Measurements from ENCODE around the gene NBAS.
"Not testable (repeated sequence)": the region's sequence is repeated elsewhere in the genome, so short reads cannot be mapped to it uniquely, and the experiment has no call there.

NBAS gene

DNA sequence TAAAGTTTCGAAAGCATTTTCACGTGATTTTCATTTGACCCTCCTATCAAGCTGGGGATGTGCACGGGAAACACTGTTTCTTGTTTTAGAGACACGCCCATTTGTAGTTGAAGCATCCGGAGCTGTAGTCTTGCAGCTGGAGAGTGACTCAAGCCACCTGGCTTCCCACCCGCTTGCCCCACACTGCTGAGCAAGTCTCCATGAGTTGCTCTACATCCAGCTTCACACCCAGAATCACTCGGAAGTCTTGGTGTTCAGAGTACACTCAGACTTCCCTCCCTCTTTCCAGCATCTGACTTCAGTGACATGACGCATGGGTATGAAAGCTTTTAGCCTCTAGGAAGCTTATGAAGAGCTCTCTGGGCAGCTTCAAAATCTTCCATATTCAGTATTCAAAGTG is 262.4 kb downstream of the NBAS start:
- DNase-seq, result peak; percentile 95

DNA sequence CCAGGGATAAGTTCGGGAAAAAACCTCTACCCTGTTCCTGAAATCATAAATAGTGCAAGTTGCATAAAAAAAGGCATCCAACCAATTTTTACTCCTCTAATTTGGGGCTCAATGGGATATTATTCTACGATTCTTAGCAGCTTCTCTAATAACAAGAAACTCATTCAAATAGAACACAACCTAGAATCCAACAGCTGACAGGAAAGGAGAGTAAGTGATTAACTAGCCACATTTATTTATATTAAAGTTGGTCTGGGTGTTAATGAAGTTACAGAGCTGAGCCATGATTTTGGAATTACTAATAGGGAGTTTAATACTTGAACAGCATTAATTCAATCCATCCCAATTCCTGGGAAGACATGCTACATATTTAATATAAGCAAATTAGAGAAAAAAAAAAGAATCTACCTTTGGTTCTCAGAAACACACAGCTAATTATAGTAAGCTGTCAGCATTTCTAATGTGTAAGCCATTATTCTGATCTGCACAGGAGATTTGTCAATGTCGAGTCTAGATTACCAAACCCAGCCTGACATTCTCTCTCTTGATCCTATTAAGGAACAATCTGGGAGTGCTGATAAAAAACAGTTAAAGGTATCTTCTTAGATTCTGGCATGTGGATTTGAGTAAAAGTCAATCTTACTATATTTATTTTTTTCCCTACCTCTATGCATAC is 267.7 kb downstream of the NBAS start:
- DNase-seq, result no peak

DNA sequence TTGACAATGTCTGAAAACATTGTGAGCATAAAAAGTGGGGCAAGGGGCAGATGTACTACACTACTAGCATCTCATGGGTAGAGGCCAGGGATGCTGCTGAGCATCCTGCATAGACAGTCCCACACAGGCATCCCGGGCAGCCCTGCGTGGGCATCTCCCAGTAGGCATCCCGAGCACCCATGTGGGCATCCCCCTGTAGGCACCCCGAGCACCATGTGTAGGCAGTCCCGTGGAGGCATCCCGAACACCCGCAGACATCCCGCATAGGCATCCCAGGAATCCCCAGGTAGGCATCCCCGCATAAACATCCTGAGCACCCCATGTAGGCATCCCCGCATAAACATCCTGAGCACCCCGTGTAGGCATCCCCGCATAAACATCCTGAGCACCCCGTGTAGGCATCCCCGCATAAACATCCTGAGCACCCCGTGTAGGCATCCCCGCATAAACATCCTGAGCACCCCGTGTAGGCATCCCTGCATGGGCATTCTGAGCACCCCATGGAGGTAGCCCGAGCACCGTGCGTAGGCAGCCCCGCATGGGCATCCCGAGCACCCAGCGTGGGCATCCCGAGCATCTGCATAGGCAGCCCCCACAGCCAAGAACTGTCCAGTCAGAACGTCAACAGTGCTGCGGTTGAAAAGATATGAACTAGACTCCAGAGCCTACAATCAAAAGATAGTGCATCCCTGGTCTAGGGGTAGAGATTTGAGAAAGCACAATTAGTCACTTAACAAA is 273.5 kb downstream of the NBAS start:
- DNase-seq, result no peak

DNA sequence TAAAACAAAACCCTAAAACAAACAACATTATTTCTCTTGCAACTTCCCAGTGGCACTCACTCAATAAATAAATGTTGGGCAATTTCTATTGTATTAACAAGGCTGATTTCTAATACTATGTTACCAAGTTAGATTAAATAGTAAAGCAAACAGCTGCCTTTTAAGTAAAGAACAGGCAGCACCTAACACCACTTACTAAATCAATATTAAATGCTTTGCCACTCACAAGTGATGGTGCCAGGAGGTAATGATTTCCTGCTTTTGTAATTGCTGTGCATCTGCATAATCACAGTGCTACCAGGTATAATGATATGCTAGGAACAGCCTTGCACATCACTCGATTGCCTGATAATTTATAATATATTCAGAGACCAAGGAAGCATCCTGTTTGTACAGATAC is 276.5 kb downstream of the NBAS start:
- DNase-seq, result no peak

DNA sequence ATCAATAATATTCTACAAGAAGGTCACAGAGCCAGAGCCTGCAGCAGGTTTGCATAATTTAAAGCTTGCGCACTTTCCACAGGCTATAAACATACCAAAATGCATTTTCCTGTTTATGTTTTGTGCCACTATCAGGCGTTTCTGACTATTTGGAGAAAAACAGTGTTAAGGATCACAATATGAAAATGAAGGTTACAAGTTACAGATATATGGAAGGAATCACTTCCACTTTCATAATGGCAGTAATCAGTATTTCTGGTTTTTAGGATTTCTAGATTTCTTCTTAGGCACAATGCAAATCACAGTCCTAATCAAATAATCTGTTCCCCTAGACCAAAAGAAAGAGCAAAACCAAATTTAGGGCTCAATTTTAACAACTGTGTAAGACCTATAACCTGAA is 279.5 kb downstream of the NBAS start:
- DNase-seq, result no peak

DNA sequence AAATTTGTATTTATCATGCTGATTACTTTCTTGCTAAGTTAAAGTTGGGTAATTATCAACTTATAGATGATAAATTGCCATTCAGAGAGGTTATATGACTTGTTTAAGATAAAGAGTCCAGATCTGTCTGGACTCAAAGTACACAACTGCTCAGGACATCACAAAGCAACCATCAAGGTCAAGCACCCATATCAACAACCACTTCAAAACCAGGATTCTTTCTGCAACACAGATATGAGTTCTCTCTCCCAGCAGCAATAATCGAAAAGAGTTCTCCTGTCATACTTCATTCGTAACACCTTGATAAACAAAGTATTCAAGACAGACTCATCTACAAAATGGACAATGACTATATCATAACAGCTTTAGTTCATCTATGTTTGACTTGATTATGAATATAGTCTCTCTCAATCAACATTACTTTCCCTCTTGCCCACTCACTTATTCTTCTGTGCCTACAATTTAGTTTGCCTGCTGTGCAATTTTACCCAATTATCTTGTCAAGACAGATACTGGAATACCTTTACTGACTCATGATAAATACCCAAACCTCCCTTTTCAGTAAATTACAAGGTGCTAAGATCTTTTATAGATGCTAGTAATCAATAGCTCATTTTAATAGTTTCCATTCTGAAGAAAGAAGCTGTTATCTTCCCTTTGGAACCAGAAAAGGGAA is 281.8 kb downstream of the NBAS start:
- DNase-seq, result no peak

DNA sequence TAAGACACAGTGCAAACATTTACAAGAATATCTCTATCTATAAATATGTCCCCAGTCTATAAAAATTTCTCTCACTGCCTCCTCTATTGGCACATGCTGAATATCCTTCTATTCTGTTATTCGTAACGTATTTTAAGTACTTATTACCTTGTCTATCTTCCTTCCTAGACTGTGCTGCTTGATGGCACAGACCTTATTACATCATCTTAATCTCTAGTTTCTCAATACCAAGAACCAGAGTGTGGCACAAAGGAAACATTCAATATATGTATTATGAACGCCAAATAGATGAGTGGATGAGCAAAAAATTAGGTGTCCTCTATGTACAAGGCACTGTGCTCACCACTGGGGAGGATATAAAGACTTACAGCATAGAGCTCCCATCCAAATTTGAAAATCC is 282.8 kb downstream of the NBAS start:
- DNase-seq, result no peak

DNA sequence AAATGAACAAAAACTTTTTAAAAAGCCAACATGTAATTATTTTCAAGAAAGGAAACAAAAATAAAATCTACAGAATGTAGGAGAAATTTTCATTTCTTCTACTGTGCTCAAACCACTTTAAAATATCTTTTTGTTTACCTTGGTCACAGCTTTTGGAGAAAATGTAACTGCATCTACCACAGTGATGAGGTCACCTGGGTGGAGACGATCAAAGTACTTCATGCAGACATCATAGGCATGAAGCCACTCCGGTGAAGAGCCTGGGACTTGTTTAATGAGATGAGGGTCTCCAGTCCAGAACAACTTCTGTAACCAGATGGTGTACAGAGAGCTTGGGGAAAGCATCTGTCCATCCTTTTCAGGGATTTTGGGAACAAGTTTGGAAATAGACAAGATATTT is 285.8 kb downstream of the NBAS start:
- DNase-seq, result no peak

DNA sequence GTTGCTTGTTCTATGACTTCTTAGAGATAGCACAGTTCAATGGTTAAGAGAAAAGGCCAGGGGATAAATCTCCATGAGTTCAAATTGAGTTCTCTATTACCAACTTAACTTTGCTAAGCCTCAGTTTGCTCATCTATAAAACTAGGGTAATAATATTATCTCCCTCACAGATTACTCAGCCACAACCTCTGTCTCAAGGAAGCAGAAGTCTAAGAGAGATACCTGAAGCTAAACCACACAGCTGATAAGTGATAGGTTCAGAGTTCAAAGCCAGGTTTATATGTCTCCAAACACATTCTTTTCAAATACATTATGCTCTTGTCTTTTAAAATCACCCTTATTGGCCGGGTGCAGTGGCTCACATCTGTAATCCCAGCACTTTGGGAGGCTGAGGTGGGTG is 287.7 kb downstream of the NBAS start:
- no peak for DNase-seq

DNA sequence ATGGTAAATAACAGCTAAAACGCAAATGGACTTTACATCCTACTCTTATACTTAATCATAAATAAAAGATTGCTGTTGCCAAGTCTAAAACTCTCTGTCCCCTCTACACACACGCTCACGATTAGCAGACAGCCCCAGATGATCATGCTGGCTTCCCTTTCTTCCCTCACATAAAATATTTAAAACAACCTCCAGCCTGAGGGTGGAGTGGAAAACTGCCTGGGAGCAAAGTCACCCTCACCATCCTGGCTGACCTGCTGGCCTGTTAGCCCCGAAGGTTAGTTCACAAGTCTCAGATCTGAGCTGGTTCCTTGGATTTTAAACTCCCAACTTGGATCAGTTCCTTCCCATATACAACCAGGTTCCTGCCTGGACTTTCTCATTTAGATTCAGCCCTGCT is 288.2 kb downstream of the NBAS start:
- DNase-seq, result no peak

DNA sequence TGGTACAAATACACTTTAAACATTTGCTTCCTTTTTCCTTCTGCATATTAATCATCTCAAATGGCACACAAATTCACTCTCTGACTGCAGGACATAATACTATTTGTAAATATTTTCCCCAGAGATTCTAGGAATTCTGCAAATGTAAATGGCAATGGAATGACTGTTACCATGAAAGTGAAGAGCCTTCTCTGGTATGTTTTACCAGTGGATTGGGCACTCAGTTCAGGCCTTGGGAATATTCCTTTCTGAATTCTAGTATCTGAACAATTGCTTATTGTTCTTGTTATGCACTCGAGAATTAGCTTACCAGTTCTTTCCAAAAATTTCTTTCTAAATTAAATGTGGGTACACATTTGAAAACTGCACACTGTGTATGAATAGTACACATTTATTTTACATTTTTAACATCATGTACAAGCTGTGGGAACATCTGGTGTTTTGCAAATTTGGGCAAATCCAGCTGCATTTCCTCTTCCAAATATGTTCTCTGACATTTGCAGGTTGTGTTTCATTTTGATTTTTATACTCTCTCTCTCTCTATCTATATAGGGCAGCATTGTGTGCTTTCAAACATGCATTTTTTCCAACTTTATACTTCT is 289.1 kb downstream of the NBAS start:
- DNase-seq, result peak; percentile 4

DNA sequence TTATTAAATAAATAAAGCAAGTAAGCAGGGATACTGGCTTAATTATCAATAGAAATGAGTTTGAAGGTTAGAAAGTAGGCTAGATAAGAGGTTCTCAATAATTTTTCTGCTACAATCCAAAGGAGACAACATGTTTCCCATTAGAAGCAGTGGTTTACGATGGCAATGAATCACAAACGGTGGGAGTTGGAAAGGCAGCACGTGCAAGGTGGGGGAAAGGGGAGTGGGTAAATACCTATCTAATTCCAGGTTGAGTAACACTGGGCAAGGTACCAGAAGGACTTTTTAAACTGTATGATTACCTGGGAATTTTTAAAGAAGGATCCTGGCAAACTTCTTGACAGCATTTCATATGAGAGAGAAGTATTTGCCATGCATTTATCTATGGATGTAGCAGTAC is 289.9 kb downstream of the NBAS start:
- DNase-seq, result no peak

DNA sequence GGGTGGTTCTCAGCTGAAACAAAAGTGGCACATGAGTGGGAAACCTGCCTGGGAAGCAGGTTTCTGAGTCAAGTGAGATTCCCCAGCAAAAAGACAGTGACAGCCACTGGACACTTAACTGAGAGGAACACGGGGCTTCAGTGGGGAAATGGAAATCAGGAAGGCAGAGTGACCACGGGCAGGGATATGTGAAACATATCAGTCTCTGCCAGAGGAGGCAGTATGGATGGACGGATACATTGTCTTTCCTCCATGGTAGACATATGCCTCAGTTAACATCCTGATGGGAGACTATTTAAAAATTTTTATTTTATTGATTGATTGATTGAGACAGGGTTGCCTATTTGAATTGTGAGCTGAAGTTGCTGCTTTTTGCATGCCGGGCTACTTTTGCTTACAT is 292.1 kb downstream of the NBAS start:
- DNase-seq, result no peak

DNA sequence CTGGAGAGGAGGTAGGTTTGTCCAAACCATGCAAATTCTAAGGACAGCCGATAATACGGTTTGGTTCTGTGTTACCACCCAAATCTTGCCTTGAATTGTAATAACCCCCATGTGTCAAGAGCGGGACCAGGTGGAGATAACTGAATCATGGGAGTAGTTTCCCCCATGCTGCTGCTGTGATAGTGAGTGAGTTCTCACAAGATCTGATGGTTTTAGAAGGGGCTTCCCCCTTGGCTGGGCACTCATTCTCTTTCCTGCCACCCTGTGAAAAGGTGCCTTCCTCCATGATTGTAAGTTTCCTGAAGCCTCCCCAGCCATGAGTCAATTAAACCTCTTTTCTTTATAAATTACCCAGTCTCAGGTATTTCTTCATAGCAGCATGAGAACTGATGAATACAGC is 295.2 kb downstream of the NBAS start:
- no peak for DNase-seq

DNA sequence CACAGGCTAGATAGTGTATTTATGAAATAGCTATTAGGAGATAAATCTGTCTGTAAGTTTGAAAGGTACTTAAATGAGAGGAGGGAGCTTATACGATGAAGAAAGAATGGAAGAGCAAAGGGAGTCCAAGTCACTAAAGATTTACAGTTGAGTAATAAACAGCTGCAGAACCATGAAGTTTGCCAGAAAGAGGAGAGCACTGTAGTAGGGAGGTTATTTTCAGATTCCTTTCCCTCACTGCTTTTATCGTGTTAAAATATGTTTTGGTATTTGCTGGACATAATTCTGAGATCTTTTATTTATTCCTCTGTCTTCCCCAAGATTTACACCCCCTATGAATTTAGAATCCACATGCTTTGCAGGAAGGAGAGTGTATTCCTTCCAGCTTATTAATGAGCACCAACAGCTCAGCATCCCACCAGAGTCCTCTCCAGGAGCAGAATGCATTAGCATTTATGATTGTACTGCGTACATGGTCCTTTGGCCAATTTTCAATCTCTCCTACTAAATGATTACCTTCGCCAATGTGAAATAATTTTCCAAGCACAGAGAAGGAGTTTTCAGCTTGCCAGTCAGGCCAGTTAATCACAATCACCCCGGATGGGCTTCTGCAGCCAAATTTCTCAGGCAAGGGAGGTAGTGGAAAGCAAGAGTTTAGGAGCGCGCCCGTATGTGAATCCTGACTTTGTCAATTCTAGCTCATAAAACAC is 297.0 kb downstream of the NBAS start:
- DNase-seq, result no peak

DNA sequence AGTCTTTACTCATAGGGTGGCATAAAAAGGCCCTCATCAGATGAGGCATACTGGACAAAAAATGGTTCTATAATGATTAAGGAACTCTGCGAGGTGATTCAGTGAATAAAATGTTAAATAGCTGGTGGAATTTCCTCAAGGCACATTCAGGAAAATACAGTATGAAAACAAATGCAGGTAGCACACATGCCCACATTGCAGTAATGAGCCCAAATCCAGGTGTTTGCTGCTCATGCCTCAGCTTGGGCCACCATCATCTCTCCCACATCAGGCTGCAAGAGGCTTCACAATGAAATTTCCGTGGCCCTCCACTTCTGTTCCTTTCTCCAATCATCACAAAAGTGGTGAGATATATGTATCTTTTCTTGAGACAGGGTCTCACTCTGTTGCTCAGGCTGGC is 298.3 kb downstream of the NBAS start:
- DNase-seq, result no peak

DNA sequence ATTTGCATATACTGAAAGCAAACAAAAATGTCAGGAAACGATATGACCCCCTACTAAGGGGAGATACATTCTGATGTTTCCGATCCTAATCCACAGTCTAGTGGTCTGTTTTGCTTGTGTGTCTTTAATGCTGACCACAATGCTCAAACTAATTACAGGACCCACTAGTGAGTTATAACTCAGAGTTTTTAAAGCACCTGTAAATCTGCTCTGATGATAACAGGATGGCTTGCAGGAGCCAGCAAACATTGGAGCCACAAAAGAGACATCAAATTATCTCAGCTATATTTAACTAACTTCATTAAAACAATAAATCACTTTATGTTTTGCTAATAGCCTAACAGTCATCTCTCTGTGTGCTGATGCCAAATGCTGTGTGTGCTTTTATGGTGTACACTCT is 300.3 kb downstream of the NBAS start:
- no peak for DNase-seq

DNA sequence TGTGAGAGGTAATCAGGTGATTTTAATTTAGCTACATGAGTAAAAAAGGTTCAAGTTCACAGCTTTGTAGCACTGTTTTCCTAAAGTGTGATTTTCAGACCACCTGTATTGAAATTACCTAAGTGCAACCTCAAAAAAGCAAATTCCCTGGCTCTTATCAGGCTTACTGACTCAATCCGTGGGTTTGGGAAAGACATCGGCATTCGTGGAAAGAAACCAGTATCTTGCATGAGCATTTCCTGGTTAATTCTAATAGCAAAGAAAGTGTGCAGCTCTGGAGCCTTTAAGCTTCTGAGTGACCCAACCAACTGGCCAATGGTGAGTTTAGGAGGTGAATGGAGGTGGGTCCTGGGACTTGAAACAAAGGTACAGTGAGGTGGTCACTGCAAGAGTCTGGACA is 300.9 kb downstream of the NBAS start:
- no peak for DNase-seq

DNA sequence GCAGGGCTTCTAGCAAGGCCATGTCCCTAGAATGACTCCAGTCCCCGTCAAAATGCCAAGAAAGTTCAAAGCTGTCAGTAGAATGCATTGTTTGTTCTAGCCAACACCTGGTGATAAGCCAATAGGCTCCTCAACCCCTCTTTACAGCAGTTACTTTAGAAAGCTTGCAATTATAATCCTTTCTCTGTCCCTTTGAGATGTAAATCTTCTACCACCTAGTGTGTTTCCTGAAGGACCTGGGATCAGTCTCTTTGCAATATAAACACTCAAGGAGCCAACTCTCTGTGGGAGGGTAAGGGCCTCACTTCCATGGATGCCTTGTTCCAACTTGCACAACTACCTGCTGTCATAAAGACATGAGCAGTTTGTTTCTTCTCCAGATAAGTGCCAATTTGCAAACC is 301.8 kb downstream of the NBAS start:
- DNase-seq, result no peak

DNA sequence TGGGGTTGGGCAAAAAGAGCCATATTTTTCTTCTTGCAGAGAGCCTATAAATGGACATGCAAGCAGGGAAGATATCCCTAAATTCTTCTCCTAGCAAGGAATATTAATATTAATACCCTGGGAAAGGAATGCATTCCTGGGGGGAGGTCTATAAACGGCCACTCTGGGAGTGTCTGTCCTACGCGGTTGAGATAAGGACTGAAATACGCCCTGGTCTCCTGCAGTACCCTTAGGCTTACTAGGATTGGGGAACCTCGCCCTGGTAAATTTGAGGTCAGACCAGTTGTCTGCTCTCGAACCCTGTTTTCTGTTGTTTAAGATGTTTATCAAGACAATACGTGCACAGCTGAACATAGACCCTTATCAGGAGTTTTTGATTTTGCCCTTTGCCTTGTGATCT is 302.7 kb downstream of the NBAS start:
- DNase-seq, result not testable (repeated sequence)

DNA sequence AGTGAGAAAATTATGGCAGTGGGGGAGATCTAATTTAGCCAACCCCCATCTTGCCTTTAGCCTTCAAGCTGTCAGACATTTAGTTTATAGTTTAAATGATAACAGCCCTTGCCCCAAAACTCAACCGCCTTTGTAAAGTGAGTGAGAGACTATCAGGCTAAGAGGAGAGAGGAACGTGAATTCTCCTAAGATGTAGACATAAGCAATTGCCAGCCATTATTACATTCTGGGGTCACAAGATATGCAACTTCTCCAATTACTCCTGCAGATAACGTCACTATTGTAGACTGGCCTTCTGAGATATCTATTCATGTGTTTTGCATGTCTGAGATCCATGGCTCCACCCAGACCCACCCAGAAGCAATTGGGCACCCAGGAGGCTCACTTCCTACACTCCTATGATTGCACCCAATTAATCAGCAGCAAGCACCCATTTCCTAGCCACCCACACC is 307.3 kb downstream of the NBAS start:
- DNase-seq, result no peak

DNA sequence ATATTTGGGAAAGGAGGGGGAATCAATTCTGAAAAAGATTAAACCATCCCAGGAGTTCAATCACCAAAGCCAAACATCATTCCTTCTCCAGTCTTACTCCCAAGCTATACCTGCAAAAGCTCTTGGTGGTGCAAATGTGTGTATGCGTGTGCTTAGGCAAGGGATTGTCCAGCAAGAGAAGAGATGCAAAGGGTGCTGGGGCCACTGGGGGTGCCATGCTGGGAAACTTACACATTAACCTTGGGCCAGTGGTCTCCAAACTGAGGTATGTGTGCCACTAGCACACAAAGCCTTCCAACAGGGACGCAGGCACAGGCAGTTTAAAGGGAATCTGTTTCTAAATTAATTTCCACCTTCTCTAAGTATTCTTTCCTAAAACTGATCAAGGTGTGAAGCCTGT is 307.9 kb downstream of the NBAS start:
- DNase-seq, result no peak

DNA sequence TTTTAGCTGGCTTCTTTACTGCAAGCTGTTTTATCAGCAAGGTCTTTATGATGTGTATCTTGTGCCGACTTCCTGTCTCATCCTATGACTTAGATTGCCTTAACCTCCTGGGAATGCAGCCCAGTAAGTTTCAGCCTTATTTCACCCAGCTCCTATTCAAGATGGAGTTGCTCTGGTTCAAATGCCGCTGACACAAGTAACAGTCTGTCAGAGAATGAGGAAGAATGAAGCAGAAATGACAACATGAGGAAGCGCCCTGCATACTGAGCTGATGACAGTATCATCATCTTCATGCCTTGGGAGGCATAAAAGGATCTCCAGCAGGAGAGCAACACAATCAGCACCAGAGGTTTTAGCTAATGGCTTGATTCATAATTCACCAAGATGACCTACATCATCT is 309.4 kb downstream of the NBAS start:
- no peak for DNase-seq
